HepG2 (cell line): Measurements from ENCODE around the gene TBC1D20. TPM values are rescaled to one million over a fixed set of nuclear protein-coding genes. Genes with fewer than 3 reads are reported as not detected.

Experiments
- ASH2L ChIP-seq: fragments of 300-600, 200-600 bp; sonication (generic); IDR thresholded peaks from 2 replicates; pipeline ENCODE4 v1.7.0; 2017; ENCODE audit warnings: low read depth, mild to moderate bottlenecking, moderate library complexity, mixed read lengths, low read length; ENCODE audit not compliant: insufficient read length
- KDM4B ChIP-seq: sonication (generic); formaldehyde crosslinking; IDR thresholded peaks from 2 replicates; pipeline ENCODE4 v1.4.0; 2020; ENCODE audit warnings: missing genetic modification reagents
- REXO4 ChIP-seq: sonication (generic); formaldehyde crosslinking; IDR thresholded peaks from 2 replicates; pipeline ENCODE4 v1.8.0; 2022; ENCODE audit warnings: missing genetic modification reagents, mild to moderate bottlenecking, borderline replicate concordance
- SAFB2 ChIP-seq: sonication (generic); formaldehyde crosslinking; IDR thresholded peaks from 2 replicates; pipeline ENCODE4 v1.5.1; 2020; ENCODE audit warnings: missing genetic modification reagents, low read depth, mild to moderate bottlenecking, borderline replicate concordance
- SATB2 ChIP-seq: sonication (generic); formaldehyde crosslinking; IDR thresholded peaks from 2 replicates; pipeline ENCODE4 v1.5.0; 2020; ENCODE audit warnings: missing genetic modification reagents
- TOPORS ChIP-seq: sonication (generic); formaldehyde crosslinking; IDR thresholded peaks from 2 replicates; pipeline ENCODE4 v1.8.0; 2023; ENCODE audit warnings: mild to moderate bottlenecking, missing genetic modification reagents
- YEATS4 ChIP-seq: sonication (generic); formaldehyde crosslinking; IDR thresholded peaks from 2 replicates; pipeline ENCODE4 v1.4.0; 2020; ENCODE audit warnings: missing genetic modification reagents, borderline replicate concordance
- ZBTB3 ChIP-seq: sonication (generic); formaldehyde crosslinking; IDR thresholded peaks from 2 replicates; pipeline ENCODE4 v1.4.0; 2020; ENCODE audit warnings: low read depth, mild to moderate bottlenecking, moderate library complexity, missing genetic modification reagents, borderline replicate concordance
- ZC3H13 ChIP-seq: sonication (generic); formaldehyde crosslinking; IDR thresholded peaks from 2 replicates; pipeline ENCODE4 v1.8.1; 2023; ENCODE audit warnings: mild to moderate bottlenecking, missing genetic modification reagents, moderate library complexity
- ZNF354B ChIP-seq: sonication (generic); formaldehyde crosslinking; IDR thresholded peaks from 2 replicates; pipeline ENCODE4 v1.8.0; 2022; ENCODE audit warnings: mild to moderate bottlenecking, missing genetic modification reagents
- ZNF577 ChIP-seq: sonication (generic); formaldehyde crosslinking; IDR thresholded peaks from 2 replicates; pipeline ENCODE4 v1.4.0; 2020; ENCODE audit warnings: mild to moderate bottlenecking, low read depth, missing genetic modification reagents, borderline replicate concordance
- ZNF773 ChIP-seq: sonication (generic); formaldehyde crosslinking; IDR thresholded peaks from 2 replicates; pipeline ENCODE4 v1.4.0; 2020; ENCODE audit warnings: missing genetic modification reagents, borderline replicate concordance
- polyA plus RNA-seq, 8 experiments: library from polyadenylated mRNA; depleted of rRNA in 3 of 8; stranded (reverse) in 7 of 8; unstranded in 1 of 8; fragments of >200 nt; fragmentation: Illumina TruSeq in 4 of 8; extraction: Trizol in 4 of 8; gene quantifications; 2 replicates each; pipeline versions ENCODE4 v1.2.1 to v1.2.3, GENCODE V29; 2011 to 2016; ENCODE audit warnings: low read depth in 4 of 8, missing spikeins in 1 of 8, mixed read lengths in 1 of 8; ENCODE audit not compliant: insufficient read depth in 1 of 8
- total RNA-seq, 5 experiments: library from RNA; depleted of rRNA; stranded (reverse); fragments of >200 nt; fragmentation: Illumina TruSeq; extraction: Trizol; gene quantifications; 2 replicates each; pipeline ENCODE4 v1.2.3, GENCODE V29; 2016; ENCODE audit warnings: low read depth in 1 of 5
- TF ChIP-seq, protein P1 (sequence below): sonication (generic); formaldehyde crosslinking; IDR thresholded peaks from 2 replicates; pipeline ENCODE4 v1.5.0; 2020; ENCODE audit warnings: missing genetic modification reagents
- TF ChIP-seq, protein P2 (sequence below): sonication (generic); formaldehyde crosslinking; IDR thresholded peaks from 2 replicates; pipeline ENCODE4 v1.5.1; 2020; ENCODE audit warnings: mild to moderate bottlenecking, missing genetic modification reagents, moderate library complexity
- TF ChIP-seq, protein P3 (sequence below): IDR thresholded peaks from 2 replicates; pipeline ENCODE4 v1.6.1; 2016; ENCODE audit warnings: low read depth
- TF ChIP-seq, protein P4 (sequence below): sonication (generic); formaldehyde crosslinking; IDR thresholded peaks from 2 replicates; pipeline ENCODE4 v1.5.0; 2020; ENCODE audit warnings: mild to moderate bottlenecking, missing genetic modification reagents
- TF ChIP-seq, protein P5 (sequence below): sonication (generic); formaldehyde crosslinking; IDR thresholded peaks from 2 replicates; pipeline ENCODE4 v1.4.0; 2020; ENCODE audit warnings: mild to moderate bottlenecking, low read depth, missing genetic modification reagents

Gene TBC1D20
- total and polyA plus RNA-seq, 2 of the 13 experiments (the other 11 are each of a cell fraction or from before 2014, with no cell fraction given): 36.6 to 47.1 TPM

DNA sequence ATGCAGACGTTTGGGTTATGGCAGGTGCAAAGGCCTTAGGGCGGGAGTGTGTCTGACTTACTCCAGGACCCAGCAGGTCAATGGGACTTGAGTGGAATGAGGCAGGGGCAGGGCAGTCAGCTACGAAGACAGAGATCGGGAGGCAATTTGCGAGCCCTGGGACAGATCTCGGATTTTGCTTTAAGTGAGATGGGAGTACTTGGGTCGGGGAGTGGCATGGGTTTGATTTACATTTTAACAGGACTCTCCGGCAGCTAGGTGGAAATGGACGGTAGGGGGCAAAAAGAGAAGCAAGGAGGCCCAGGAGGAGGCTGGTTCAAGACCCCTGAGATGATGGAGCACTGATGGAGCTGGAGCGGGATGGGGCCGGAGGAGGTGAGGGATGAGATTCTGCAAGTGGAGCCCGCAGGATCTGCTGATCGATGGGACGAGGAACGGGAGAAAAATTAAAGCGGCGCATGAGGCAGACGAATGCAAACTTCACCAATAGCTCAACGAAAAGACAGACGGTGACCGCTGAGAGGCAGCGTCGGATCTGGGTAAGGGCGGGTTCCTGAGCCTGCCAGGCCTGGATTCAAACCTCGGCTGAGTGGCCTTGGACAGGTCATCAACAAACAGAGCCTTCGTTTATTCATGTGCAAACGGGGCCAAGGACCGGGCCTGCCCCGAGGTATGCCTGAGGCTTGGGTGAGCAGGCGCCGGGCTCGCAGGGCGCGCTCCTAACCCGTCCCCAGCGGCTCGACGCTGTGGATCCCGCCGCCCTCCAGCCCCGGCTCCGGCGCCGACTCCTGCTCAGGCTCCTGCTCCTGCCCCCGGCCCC lies 55.0 kb downstream of the TBC1D20 start (continued):
- TF ChIP-seq ZNF354B (CRISPR knock-in tag) (no peak), TOPORS (CRISPR knock-in tag) (peak; percentile 95), ZBTB3 (CRISPR knock-in tag) (peak; percentile 7; the same call in 1 of the 2 replicates), KDM4B (CRISPR knock-in tag) (peak; percentile 85), YEATS4 (CRISPR knock-in tag) (peak; percentile 88), ZNF577 (CRISPR knock-in tag) (no peak), ASH2L (no peak), SAFB2 (CRISPR knock-in tag) (peak; percentile 20), ZC3H13 (peak; percentile 87), REXO4 (CRISPR knock-in tag) (no peak), SATB2 (CRISPR knock-in tag) (peak; percentile 64; the same call in 1 of the 2 replicates), ZNF773 (CRISPR knock-in tag) (peak; percentile 84; the same call in 1 of the 2 replicates)
- TF ChIP-seq, protein P1, sequence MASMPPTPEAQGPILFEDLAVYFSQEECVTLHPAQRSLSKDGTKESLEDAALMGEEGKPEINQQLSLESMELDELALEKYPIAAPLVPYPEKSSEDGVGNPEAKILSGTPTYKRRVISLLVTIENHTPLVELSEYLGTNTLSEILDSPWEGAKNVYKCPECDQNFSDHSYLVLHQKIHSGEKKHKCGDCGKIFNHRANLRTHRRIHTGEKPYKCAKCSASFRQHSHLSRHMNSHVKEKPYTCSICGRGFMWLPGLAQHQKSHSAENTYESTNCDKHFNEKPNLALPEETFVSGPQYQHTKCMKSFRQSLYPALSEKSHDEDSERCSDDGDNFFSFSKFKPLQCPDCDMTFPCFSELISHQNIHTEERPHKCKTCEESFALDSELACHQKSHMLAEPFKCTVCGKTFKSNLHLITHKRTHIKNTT (CRISPR knock-in tag): no peak
- TF ChIP-seq, protein P2, sequence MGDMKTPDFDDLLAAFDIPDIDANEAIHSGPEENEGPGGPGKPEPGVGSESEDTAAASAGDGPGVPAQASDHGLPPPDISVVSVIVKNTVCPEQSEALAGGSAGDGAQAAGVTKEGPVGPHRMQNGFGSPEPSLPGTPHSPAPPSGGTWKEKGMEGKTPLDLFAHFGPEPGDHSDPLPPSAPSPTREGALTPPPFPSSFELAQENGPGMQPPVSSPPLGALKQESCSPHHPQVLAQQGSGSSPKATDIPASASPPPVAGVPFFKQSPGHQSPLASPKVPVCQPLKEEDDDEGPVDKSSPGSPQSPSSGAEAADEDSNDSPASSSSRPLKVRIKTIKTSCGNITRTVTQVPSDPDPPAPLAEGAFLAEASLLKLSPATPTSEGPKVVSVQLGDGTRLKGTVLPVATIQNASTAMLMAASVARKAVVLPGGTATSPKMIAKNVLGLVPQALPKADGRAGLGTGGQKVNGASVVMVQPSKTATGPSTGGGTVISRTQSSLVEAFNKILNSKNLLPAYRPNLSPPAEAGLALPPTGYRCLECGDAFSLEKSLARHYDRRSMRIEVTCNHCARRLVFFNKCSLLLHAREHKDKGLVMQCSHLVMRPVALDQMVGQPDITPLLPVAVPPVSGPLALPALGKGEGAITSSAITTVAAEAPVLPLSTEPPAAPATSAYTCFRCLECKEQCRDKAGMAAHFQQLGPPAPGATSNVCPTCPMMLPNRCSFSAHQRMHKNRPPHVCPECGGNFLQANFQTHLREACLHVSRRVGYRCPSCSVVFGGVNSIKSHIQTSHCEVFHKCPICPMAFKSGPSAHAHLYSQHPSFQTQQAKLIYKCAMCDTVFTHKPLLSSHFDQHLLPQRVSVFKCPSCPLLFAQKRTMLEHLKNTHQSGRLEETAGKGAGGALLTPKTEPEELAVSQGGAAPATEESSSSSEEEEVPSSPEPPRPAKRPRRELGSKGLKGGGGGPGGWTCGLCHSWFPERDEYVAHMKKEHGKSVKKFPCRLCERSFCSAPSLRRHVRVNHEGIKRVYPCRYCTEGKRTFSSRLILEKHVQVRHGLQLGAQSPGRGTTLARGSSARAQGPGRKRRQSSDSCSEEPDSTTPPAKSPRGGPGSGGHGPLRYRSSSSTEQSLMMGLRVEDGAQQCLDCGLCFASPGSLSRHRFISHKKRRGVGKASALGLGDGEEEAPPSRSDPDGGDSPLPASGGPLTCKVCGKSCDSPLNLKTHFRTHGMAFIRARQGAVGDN (CRISPR knock-in tag): peak; percentile 92
- TF ChIP-seq, protein P3, sequence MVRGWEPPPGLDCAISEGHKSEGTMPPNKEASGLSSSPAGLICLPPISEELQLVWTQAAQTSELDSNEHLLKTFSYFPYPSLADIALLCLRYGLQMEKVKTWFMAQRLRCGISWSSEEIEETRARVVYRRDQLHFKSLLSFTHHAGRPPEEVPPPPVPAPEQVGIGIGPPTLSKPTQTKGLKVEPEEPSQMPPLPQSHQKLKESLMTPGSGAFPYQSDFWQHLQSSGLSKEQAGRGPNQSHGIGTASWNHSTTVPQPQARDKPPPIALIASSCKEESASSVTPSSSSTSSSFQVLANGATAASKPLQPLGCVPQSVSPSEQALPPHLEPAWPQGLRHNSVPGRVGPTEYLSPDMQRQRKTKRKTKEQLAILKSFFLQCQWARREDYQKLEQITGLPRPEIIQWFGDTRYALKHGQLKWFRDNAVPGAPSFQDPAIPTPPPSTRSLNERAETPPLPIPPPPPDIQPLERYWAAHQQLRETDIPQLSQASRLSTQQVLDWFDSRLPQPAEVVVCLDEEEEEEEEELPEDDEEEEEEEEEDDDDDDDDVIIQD: no peak; the same call in 1 of the 2 replicates
- TF ChIP-seq, protein P4, sequence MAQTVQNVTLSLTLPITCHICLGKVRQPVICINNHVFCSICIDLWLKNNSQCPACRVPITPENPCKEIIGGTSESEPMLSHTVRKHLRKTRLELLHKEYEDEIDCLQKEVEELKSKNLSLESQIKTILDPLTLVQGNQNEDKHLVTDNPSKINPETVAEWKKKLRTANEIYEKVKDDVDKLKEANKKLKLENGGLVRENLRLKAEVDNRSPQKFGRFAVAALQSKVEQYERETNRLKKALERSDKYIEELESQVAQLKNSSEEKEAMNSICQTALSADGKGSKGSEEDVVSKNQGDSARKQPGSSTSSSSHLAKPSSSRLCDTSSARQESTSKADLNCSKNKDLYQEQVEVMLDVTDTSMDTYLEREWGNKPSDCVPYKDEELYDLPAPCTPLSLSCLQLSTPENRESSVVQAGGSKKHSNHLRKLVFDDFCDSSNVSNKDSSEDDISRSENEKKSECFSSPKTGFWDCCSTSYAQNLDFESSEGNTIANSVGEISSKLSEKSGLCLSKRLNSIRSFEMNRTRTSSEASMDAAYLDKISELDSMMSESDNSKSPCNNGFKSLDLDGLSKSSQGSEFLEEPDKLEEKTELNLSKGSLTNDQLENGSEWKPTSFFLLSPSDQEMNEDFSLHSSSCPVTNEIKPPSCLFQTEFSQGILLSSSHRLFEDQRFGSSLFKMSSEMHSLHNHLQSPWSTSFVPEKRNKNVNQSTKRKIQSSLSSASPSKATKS (CRISPR knock-in tag): peak; percentile 92; the same call in 1 of the 2 replicates
- TF ChIP-seq, protein P5, sequence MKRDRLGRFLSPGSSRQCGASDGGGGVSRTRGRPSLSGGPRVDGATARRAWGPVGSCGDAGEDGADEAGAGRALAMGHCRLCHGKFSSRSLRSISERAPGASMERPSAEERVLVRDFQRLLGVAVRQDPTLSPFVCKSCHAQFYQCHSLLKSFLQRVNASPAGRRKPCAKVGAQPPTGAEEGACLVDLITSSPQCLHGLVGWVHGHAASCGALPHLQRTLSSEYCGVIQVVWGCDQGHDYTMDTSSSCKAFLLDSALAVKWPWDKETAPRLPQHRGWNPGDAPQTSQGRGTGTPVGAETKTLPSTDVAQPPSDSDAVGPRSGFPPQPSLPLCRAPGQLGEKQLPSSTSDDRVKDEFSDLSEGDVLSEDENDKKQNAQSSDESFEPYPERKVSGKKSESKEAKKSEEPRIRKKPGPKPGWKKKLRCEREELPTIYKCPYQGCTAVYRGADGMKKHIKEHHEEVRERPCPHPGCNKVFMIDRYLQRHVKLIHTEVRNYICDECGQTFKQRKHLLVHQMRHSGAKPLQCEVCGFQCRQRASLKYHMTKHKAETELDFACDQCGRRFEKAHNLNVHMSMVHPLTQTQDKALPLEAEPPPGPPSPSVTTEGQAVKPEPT (CRISPR knock-in tag): peak; percentile 52; the same call in 1 of the 2 replicates
